Fibroblast of the aortic adventitia (primary cell): Measurements from ENCODE around the gene GREM1. TPM values are rescaled to one million over a fixed set of nuclear protein-coding genes. Genes with fewer than 3 reads are reported as not detected.

ENCODE experiments used
- DNase-seq: peaks from one replicate; pipeline ENCODE4 v3.0.0-alpha.2; 2010; ENCODE audit warnings: low read depth
- H3K4me3 ChIP-seq: 2 replicates; pipeline ENCODE4 v1.5.1; 2011; ENCODE audit warnings: low read depth, mild to moderate bottlenecking, control low read depth, low read length, moderate library complexity
- total RNA-seq: library from RNA; depleted of rRNA; stranded (reverse); fragments of >200 nt; gene quantifications from 2 replicates; pipeline ENCODE4 v1.2.3, GENCODE V29; 2012; ENCODE audit warnings: low replicate concordance
- TF ChIP-seq, protein P1 (sequence below): IDR thresholded peaks from 2 replicates; pipeline ENCODE4 v1.5.1; 2011; ENCODE audit warnings: mild to moderate bottlenecking, low read length, control low read depth, inconsistent platforms; ENCODE audit not compliant: insufficient read depth

GREM1 gene
- total RNA-seq, 1 donor: 181 TPM

DNA sequence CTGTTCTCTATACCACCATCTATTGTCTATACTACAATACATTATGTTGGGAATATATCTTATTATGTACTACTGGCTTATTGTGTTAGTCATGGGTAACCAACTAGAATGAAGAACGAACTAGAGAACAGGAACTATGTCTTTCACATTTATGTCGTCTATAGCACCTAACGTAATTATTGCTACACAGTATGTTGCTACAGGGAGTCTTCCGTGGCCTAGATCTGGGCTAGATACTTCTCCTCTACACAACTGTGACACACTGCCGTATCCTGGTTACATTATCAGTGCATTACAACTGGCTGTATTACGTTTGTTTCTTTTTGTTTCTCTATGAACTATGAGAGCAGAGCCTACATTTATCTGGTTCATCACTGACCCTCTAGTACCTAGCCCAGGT is 42.3 kb upstream of the GREM1 start:
- TF ChIP-seq, protein P1, sequence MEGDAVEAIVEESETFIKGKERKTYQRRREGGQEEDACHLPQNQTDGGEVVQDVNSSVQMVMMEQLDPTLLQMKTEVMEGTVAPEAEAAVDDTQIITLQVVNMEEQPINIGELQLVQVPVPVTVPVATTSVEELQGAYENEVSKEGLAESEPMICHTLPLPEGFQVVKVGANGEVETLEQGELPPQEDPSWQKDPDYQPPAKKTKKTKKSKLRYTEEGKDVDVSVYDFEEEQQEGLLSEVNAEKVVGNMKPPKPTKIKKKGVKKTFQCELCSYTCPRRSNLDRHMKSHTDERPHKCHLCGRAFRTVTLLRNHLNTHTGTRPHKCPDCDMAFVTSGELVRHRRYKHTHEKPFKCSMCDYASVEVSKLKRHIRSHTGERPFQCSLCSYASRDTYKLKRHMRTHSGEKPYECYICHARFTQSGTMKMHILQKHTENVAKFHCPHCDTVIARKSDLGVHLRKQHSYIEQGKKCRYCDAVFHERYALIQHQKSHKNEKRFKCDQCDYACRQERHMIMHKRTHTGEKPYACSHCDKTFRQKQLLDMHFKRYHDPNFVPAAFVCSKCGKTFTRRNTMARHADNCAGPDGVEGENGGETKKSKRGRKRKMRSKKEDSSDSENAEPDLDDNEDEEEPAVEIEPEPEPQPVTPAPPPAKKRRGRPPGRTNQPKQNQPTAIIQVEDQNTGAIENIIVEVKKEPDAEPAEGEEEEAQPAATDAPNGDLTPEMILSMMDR: no peak
- no peak for DNase-seq
- no peak overlapping the region for H3K4me3 ChIP-seq

DNA sequence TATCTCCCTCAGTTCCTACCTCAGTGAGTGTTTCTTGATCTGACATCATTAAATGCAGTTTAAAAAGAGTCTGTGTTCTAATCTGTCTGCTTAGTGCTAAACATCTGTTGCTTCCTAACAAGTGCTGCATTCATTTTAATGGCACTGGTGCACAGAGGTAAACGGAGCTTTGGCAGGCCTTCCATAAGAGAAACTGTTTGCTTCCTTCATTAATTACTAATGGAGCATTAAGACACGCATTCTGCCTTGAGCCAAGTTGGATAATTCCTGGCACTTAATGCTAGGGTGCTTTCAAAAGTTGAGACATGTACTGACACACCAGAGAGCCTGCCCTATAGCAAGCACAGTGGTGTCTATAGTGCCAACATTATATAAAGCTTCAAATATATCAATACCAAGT is 41.6 kb upstream of the GREM1 start:
- no peak overlapping the region for H3K4me3 ChIP-seq
- TF ChIP-seq, protein P1: no peak
- no peak for DNase-seq

DNA sequence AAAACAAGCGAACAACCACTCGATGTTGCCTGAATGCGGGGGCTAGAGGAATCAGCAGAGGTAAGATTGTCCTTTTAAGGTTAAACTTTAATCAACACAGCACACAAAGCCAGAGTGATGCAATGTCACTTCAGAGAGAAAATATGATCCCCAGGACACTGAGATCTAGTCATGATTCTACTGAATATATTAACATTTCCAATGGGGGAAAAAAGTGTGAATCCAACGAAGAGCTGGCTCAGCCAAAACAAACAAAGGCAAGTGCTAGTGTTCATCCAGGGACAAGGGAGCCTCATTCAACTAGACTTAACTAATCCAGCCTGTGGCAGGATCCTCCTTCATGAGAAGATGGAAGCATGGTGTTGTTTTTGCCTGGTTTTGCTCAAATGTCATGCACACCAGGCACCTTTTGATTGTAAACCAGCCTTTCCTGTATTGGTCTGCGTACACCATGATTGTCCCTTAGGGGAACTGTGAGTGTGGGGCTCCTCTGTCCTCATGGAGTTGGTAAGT is 40.5 kb upstream of the GREM1 start:
- no peak for DNase-seq
- H3K4me3 ChIP-seq: no peak overlapping the region

DNA sequence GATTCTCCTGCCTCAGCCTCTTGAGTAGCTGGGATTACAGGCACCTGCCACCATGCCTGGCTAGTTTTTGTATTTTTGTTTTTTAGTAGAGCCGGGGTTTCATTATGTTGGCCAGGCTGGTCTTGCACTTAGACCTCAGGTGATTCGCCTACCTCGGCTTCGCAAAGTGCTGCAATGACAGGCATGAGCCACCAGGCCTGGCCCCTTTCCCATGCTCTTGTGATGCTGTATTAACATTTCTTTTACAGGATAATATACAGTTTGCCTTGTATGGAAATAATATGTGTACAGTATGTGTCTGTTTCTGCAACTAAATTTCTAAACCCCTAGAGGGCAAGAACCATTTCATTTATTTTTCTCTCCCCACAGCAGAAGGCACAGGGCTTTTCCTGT is 38.5 kb upstream of the GREM1 start:
- TF ChIP-seq, protein P1: peak; percentile 12
- no peak for DNase-seq
- no peak overlapping the region for H3K4me3 ChIP-seq

More for the DNA sequence above, 40.5 kb upstream of the GREM1 start:
- TF ChIP-seq, protein P1: no peak

DNA sequence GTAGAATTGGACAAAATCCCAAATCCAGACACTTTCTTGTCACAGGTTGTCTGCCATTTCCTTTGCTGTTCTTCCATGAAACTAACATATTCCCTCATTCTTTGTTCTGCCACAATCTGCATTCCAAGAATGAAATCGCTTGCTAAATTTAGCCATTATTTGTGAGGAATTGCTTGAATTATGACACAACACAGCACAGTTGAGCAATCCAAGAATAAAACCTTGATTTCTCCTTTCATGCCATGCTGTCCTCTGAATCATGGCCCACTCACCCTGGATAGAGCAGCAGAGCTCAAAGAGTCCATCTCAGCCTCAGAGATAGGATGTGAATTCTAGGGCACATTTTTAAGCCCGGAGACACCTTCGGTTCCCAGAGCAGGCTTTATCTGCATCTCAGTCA is 35.2 kb upstream of the GREM1 start:
- DNase-seq: peak; percentile 97
- TF ChIP-seq, protein P1: no peak
- H3K4me3 ChIP-seq: no peak overlapping the region

DNA sequence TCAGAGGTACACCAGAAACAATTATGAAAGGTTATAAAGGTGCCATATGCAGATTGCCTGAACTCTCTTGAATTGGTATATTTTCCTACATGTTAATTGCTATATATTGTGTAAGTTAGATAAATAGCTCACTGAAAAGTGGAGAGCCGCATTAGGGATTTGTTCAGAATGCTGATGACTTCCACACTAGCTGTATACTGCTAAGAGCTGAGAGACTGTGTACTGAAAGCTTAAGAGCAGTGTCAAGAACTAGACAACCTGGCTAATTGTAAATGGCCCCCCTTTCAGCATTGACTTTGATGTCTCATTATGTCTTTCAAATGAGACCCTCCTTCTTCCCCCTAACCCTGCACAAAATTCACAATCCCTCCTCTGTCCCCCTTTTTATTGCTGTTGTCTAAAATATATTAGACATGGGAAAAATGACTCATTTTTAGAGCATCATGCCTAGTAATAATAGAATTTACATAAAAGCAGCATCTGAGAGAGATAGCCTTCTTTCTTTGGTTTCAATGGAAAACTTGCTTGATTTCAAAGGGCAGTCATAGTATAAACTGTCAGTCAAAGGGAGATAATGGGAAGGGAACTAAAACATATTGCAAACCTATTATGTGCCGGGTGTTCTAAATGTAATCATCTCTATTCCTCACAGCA is 34.7 kb upstream of the GREM1 start:
- TF ChIP-seq, protein P1: no peak
- H3K4me3 ChIP-seq: no peak overlapping the region
- no peak for DNase-seq
